Iris pigment epithelial cell (primary cell): Measurements from ENCODE around the gene CAT.

ENCODE experiments used
- DNase-seq: peaks from one replicate; pipeline ENCODE4 v3.0.0-alpha.2; 2011; ENCODE audit warnings: low read depth

Gene CAT

DNA sequence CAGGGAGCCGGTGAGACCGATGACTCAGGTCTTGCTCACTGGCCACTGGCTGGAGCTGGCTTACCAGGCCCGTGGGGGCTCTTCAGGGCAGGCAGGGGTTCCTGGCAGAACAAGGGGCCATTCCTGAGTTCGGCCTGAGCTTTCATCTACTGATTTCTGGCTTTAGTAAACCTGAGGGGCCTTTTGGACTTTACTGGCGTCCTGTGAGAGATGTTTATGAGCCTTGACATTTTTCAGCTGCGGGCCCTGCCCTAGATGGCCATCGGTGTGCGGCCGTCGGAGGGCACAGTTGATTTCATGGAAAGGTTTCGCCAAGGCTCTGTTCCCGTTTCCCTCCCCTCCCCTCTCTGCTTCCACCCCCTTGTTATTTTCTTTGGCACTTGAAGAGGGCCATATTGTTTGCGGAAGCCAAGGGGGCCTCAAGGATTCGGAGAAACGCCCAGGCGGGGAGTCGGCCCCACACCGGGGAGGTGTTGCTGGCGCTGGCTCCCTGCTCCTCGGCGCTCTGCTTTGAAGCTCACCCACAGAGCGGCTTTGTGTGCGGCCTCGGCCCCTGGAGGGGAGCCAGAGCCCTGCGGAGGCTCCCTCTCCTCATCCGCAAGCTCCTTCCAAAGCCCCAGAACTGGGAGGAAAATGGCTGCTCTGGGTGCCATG lies 57.1 kb downstream of the CAT start:
- no peak for DNase-seq

DNA sequence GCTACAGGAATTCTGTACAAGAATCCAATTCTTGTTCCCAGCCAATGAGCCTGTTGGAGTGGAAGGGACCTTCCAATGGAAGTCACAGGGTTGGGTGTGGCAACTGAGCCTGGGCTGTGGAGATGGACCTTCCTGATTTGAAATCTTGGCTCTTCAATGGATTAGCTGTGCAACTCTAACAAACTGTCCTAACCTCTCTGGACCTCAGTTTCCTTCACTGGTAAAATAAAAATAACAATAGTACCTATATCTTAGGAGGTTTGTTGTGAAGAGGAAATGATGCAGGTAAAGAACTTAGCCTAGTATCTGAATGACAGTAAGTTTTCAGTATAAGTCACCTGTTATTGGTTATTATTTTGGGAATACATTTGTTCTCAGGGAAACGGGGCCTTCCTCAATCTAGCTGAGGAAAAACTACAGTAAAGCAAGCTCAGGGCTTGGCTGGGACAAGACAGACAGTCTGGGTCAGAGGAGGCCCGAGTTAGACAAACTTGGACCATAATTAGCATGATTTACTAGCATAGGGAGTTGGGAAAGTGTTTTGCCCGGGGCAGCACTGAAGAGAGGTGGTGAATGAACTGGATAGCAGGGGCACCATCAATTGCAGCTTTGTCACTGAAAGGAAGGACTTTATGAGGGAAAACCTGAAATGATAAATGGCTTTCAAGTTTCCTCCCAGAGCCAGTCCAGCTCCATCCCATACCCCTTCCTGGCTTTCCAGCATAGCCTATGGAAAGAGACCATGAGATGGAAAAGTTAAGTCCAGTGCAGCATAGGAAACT lies 61.2 kb downstream of the CAT start:
- no peak for DNase-seq

DNA sequence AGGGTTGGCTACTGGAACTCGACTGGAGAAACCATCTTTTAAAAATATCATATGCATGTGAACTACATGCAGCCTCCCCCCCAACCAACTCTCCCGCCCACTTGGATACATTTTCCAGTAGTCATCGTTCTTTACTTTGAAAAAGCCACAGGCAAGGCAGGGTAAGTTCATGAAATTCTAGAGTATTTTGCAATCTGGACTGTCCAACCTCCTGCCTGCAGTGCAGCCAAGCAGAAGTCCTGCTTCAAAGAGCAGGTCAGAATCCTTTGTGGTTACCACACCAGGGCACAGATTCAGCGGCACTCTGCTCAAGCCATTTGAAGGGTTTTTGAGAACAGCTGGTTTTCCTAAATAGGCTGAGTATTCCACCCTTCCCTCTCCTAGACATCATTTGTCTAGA lies 62.8 kb downstream of the CAT start:
- peak; percentile 94 for DNase-seq

GRCh38 chr11:34501949-34502348 lies 63.2 kb downstream of the CAT start:
- peak; percentile 9 for DNase-seq

DNA sequence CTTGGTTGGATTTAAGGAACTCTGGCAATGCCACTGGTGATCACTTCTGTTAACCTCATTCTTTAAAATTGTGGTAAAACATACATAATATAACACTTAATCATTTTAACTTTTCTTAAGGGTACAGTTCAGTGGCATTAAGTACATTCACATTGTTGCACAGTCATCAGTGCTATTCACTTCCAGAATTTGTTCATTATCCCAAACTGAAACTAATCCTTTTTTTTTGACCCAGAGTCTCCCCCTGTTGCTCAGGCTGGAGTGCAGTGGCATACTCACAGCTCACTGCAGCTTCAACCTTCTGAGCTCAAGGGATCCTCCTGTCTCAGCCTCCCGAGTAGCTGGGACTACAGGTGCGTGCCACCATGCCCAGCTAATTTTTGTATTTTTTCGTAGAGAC lies 64.2 kb downstream of the CAT start:
- DNase-seq = no peak

DNA sequence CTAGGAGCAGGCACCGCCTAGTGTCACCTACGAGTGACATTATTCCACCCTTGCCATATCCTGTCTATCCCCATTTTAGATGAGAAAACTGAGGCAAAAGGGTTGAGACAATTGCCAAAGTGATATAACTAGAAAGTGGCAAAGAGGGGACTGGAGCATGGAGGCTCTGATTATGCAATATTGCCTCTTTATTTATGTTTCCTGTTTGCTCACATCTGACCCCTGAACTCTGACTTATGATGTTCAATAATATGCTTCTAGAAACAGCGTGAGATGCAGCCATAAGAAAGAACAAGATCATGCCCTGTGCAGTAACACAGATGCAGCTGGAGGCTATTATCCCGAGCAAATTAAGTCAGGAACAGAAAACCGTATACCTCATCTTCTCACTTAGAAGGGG lies 67.1 kb downstream of the CAT start:
- DNase-seq = no peak

GRCh38 chr11:34507156-34507555 lies 68.4 kb downstream of the CAT start:
- no peak for DNase-seq

DNA sequence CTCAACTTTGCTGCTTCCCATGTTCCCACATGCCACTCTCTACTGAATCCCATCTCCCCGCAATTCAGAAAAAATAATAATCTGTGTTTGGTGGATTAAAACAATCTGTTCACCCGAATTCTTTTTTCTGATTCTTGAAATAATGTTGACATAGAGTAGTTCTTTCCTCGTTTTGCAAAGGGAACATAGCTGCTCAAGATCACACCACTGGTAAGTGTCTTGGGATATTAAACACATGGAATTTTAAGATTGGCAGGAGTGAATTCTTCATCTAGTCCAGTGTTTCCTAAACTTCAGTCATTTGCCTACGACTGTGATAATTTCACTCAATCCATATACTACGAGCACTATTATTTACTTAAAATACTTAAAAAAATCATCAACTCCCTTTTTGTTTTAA lies 68.9 kb downstream of the CAT start:
- no peak for DNase-seq

- DNase-seq = no peak
Measured at GRCh38 chr11:34508524-34508923, 69.8 kb downstream of the CAT start.

DNA sequence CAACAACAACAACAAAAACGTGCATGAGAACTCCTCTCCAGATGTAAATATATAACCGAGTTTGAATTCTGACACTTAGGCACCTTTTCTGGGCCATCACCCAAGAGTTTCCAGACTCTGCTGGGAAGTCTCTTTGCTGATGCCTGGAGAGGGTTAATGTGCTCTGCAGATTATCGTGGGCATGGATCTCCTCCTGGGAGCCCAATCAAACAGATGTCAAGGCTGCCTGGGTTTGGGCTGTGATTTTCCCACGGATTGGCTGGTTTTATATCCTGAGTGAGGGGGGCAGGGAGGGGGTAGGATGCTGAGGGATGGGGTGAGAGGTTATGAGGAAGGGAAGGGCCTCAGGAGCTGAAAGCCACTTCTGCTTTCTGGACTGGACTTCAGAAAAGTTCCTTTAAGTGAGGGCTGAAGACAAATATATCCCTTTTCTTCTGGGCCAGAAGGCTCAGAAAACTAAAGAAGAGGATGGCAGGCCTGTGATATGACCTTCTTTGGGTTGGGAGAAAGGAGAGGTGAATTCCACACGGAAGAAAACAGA lies 70.7 kb downstream of the CAT start:
- no peak for DNase-seq

- no peak for DNase-seq
Measured at GRCh38 chr11:34510218-34510617, 71.5 kb downstream of the CAT start.

- no peak for DNase-seq
Measured at GRCh38 chr11:34510673-34511072, 71.9 kb downstream of the CAT start.

GRCh38 chr11:34512840-34513681 lies 74.3 kb downstream of the CAT start:
- peak; percentile 65 for DNase-seq

DNA sequence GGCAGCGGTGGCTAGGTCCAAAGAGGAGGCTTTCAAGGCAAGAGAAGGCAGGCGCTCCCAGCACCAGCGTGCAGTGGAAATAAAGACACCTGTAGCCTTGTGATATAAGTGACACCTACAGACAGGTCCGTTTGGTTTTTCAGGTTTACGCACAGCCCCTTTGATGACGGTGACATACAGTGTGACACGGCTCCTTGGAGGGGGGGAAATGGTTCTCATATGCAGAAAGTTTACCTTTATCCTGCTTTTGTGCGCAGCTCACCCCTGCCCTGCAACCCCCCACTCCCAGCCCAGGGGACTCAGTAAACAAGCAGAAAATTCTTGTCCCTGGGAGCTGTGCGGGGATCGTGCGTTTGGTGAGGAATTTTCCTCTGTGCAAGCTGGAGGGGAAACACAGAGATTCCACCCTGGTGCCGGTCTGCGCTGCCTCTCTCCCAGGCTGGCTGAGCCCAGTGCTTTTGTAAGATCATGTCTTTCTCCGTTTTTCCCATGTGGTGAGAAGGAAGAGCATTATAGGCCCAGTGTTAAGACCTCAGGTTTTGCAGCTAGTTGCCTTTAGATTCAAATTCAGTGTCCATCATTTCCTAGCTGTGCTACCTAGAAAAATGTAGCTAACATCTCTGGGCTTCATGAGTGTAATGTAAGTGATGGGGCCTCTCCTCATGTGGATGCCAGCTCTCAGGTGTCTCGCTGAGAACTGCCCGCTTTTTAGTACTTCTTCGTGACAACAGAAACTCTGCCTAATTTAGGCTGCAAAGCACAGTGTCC lies 75.1 kb downstream of the CAT start, which contains the start of gene ELF5:
TSS of gene ELF5 (minus strand) at position 113 of the 768 bp plus-strand sequence. CDS start 8,045 bp downstream, outside the sequence.
- no peak for DNase-seq

DNA sequence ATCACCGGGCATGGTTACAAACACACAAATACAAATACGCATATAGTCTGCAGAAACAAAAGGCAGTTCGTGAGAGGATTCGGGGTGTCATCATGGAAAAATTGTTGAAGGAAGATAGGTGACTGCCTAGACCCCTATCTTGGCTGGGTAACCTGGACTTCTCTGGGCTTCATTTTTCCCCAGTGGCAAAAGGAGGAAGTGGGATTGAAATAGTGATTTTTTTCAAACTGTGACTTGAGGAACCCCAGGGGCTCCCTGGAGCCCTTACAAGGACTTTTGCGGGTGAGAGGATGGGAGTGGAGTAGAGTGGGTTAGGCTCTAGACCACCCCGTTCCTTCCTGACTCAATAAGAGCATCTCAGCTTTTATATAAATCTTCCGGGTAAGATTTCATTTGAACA lies 75.9 kb downstream of the CAT start:
- no peak for DNase-seq

GRCh38 chr11:34516247-34517040 lies 77.7 kb downstream of the CAT start:
- no peak for DNase-seq

DNA sequence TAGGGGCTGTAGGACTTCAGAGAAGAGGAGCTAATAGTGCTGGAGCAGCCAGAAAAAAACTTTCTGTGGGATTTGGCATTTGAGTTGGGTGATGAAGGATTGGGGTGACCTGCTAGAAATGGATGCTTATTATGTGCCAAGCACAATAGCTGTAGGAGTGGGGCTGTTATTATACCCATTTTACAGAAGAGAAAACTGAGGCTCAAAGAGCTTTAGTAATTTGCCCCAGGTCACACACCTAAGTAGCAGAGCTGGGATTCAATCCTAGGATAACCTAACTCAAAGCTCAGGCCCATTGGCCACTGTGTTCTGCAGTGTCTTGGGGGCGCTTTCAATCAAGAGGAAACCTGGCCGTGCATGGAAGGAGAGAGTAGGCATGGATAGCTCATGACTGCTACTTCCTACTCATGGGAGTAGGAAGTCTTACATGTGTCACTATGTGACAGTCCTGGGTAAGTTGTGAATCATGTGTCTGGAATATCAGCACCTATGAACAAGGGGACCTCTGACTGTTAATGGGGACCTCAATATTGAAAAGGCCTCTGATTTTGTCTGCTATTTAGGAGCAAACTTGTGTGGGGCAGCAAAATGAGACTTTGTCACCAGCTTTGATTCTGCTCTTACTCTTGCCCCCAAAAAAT lies 81.0 kb downstream of the CAT start:
- no peak for DNase-seq

GRCh38 chr11:34521265-34521664 lies 82.5 kb downstream of the CAT start:
- no peak for DNase-seq
